GM18511 (cell line): ENCODE data around the gene RCCD1.
A peak's percentile ranks its signal among the peaks of the same experiment; 100 is the strongest.

ENCODE experiments used
- ATAC-seq: cut with Tn5 transposase; IDR thresholded peaks from one replicate; pipeline ENCODE4 v1.9.1; 2021; ENCODE audit warnings: mild to moderate bottlenecking, moderate library complexity; ENCODE audit not compliant: unreplicated experiment

Gene RCCD1

DNA sequence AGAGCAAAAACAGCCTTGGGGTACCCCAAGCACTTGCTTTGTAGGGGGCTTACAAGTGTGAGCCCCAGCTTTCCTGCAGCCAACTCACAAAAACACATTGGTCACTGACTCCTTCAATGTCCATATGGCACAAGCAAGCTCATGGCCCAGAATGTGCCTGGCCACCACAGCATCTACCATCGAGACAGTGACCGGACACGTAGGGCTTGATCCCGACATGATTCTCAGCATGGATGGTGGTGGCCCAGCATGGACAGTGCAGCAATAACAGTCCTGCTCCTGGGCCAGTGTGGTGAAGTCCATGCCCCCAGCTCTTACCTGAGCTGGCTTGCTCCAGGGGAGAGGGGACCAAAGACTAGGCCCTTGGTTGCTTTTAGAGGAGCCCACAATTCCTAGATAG lies 13.6 kb upstream of the RCCD1 start:
- no peak for ATAC-seq

DNA sequence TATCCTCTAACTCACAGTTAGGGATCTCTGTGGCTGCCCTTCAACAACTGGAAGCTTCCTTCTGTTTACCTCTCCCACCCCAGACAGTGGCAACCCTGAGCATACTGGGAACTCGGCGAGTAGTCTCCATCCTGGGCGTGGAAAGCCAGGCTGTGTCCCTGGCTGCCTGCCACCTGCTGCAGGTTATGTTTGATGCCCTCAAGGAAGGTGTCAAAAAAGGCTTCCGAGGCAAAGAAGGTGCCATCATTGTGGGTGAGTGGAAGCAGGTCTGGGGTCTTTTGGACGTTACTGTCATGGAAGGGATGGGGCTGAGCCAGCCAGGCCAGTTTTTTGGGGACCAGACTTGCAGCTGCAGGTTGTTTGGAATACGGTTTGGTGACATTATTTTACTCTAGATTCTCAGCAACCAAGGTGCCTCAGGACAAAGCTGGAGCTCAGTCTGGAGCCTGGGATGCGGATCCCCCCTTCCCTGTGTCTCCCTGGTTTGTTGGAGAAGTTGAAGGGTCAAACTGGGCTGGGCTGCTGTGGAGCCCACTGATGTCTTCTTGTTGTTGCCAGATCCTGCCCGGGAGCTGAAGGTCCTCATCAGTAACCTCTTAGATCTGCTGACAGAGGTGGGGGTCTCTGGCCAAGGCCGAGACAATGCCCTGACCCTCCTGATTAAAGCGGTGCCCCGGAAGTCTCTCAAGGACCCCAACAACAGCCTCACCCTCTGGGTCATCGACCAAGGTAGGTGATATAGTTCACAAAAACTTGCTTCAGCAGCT lies 12.1 kb upstream of the RCCD1 start:
- no peak for ATAC-seq

DNA sequence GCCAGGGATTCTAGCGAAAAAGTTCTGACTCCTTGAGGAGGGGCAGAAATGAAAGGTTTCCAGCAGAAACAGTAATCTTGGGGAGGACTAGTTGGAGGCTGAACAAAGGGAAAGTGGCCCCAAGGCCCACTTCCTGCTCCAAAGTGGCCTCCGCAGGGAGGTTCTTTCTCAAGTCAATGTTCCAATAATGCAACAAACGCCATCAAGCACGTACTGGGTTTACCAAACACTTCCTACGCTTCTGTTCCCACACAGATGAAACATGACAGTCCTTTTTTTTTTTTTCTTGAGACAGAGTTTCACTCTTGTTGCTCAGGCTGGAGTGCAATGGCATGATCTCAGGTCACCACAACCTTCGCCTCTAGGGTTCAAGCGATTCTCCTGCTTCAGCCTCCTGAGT lies 9.6 kb upstream of the RCCD1 start:
- no peak for ATAC-seq

DNA sequence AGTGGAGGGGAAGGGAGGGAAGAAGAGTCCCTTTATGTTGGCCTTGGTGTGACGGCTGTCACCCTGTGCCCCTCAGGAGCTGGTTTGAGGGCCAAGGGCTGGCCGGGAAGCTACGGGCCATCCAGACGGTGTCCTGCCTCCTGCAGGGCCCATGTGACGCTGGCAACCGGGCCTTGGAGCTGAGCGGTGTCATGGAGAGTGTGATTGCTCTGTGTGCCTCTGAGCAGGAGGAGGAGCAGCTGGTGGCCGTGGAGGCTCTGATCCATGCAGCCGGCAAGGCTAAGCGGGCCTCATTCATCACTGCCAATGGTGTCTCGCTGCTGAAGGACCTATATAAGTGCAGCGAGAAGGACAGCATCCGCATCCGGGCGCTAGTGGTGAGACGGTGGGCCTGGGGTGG lies 8.1 kb upstream of the RCCD1 start:
- no peak for ATAC-seq

DNA sequence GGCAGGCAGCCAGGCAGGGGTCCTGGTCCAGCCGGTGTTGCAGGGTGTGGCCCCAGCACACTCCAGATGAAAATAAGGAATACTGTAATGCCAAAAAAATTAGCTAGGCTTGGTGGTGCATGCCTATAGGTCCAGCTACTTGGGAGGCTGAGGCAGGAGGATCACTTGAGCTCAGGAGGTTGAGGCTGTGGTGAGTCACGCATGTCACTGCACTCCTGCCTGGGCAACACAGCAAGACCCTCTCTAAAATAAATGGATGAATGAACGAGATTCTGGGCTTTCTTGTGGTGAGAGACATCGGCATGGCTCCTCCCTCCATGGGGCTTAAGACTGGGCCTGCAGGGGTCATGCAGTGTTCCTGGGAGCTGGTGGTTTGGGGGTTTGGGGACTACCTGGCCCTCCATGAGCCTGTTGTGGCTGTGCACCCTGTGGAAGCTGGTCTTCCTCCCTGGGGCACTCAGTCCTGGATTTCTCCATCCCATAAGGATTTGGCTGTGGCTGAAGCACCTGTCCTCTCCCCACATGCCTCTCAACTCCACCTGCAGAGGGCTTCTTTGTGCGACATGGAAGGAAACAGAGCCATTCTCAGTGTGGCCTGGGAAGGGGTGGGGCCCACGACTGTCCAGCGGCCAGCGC lies 7.6 kb upstream of the RCCD1 start:
- ATAC-seq, result no peak

DNA sequence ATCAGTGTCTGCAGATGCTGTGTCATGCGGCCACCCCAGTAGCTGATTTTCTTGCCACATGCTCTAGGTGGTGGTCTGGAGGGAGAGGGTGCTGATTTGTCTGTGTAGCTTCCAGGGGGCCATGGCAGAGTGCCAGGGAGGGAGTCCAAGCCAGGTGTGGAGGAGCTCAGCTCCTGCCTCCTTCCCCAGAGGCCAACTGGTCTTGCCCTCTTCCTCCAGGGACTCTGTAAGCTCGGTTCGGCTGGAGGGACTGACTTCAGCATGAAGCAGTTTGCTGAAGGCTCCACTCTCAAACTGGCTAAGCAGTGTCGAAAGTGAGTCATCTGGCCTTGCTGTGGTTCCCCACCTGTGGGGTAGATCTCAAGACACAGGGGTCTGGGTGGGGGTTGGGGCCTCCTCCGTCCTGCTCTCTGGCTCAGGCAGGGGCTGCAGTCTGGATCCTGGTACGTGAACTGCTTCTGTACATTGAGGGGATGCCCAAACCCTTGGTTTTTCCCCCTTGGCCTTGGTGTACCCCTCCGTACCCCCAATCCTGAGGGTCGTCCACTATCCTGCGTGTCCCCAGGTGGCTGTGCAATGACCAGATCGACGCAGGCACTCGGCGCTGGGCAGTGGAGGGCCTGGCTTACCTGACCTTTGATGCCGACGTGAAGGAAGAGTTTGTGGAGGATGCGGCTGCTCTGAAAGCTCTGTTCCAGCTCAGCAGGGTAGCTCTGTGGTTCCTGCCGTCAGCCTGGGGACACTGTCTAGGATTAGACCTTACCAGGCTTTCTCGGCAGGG lies 6.9 kb upstream of the RCCD1 start:
- no peak for ATAC-seq

DNA sequence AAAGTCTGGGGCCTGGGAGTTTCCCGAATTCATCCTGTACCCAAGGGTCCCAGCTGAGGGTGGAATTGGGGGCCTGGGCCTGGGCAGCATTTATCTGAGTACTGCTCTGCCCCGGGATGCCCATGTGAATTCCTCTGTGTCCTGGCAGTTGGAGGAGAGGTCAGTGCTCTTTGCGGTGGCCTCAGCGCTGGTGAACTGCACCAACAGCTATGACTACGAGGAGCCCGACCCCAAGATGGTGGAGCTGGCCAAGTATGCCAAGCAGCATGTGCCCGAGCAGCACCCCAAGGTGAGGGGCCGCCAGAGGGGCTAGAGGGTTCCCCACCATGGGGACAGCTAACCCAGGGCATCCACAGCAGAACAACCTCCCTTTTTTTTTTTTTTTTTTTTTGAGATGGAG lies 6.2 kb upstream of the RCCD1 start:
- ATAC-seq, result no peak

DNA sequence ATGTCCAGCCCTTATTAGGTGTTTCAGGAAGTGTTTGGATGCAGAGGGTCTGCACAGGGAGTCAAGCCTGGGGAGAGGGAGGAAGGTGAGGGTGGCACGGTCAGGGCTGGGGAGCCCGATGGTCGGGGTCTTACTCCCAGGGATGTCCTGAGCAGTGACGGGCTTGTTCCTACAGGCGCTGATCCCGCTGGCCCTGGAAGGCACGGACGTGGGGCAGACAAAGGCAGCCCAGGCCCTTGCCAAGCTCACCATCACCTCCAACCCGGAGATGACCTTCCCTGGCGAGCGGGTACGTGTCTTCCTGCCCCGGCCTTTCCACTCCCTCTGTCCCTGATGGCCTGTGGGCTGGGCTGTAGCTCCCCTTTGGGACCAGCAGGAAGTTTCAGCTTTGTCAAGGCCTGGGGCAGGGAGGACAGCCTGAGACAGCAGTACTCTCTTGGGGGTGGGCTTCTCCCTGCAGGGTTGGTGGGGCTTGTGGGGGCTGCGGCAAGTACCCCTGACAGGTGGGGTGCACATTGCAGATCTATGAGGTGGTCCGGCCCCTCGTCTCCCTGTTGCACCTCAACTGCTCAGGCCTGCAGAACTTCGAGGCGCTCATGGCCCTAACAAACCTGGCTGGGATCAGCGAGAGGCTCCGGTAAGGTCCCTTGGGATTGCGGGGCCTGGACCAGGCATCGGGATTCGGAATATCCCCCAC lies 4.6 kb upstream of the RCCD1 start:
- ATAC-seq, result no peak

DNA sequence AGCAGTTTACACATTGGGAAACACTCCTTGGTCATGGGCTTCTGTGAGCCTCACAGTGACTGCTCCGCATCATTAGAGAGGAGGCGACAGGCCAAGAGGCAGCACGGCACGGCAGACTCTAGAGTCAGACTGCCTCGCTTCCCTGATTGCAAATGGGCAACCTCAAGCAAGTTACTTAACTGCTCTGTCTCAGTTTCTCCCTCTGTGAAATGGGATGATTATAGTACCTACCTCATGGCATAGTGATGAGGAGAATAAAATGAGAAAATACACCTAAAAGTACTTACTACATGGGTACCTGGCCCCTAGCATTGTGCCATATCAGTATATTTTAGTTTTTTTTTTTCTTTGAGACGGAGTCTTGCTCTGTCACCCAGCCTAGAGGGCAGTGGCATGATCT lies 4.0 kb upstream of the RCCD1 start:
- ATAC-seq, result no peak

DNA sequence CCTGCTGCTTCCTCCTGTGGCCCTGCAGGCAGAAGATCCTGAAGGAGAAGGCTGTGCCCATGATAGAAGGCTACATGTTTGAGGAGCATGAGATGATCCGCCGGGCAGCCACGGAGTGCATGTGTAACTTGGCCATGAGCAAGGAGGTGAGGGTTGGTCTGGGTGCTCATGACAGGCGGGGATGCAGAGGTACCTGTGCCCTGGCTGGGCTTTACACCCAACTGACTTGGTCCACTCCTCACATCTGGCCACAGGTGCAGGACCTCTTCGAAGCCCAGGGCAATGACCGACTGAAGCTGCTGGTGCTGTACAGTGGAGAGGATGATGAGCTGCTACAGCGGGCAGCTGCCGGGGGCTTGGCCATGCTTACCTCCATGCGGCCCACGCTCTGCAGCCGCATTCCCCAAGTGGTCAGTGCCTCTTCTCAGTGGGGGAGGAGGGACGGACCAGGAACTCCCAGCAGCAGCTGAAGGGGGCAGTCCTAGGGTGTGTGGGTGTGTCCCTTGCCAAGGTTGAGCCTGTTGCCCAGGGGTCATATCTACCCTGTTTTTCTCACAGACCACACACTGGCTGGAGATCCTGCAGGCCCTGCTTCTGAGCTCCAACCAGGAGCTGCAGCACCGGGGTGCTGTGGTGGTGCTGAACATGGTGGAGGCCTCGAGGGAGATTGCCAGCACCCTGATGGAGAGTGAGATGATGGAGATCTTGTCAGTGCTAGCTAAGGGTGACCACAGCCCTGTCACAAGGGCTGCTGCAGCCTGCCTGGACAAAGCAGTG lies 1.6 kb upstream of the RCCD1 start:
- ATAC-seq, result no peak

DNA sequence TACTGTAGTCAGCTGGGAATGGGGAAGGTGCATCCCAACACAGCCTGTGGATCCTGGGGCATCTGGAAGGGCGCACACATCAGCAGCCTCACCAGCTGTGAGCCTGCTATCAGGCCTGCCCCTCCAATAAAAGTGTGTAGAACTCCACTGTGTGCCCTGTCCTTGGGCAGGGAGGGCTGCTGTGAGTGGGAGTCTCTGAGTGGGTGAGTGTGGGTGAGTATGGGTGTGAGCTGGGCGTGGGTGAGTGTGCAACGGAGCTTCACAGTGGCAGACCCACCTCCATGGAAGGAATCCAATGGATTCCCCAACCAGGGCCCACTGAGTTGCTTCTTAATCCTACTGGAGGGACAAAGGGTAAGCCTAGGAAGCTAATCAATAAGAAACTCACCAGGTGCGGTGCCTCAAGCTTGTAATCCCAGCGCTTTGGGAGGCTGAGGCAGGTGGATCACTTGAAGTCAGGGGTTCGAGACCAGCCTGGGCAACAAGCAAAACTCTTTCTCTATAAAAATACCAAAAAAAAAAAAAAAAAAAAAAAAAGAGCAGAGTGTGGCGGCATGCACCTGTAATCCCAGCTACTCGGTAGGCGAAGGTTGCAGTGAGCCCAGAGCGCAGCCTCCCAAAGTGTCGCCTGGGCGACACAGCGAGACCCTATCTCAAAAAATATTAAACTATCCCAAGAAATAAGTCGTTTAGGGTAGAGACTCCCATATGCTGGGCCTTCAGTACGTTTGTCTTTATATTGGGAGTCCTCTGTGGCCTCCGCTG lies 555 bp upstream of the RCCD1 start:
- no peak for ATAC-seq

DNA sequence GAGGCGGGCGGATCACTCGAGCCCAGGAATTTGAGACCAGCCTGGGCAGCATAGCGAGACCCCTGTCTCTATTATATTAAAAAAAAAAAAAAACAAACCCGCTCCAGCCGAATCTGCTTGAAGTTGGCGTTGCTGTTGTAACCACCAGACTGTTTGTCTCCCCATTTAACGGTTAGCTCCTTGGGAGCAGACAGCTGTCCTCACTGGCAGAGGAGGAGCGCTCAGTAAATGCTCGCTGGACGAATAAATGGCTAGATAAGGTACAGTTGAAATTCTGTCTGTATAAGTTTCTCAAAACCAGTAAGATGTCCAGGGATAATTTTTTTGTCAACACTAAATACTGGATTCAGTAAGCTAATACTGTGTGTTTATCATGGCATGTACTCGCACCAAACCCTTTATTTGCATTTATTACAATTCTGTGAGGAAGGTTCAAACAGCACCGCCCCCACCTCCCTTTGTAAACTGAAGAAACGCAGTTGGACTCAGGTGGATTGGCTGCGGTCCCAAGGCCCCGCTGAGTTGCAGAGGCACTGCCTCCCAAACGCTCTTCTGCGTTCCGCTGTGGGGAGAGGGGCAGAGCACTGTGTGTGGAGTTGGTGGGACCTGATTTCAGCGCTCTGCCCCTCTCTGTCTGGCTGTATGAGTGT lies 1.1 kb downstream of the RCCD1 start:
- ATAC-seq, result no peak

DNA sequence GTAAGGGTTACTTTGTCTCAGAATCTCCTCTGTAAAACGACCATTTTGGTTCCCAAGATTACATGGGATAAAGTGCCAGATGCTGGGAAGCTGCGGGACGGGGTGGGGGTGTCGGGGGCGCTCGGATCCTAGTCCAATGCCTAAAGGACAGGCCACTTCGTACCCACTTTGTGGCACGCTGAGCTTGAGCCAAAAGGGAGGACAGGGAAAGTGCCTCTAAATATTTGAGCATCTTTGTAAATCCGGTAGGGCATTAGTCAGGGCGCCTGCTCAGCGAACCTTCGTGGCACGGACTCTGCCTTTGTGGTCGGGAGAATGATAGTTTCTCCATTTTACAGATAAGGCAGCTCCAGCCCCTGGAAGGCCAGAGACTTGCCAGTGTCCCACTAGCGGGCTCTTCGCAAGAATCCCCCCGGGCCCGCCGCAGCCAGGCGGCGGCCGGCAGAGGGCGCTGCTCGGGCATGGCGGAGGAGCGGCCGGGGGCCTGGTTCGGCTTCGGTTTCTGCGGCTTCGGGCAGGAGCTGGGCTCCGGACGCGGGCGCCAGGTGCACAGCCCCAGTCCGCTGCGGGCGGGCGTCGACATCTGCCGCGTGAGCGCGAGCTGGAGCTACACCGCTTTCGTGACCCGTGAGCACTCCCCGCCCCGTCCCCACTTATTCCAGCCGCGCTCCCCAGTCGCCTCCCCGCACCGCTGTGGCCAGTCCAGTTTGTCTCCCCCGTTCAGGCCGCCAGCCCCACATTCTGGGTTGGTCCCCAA lies 1.8 kb downstream of the RCCD1 start:
- ATAC-seq, result peak; percentile 23

DNA sequence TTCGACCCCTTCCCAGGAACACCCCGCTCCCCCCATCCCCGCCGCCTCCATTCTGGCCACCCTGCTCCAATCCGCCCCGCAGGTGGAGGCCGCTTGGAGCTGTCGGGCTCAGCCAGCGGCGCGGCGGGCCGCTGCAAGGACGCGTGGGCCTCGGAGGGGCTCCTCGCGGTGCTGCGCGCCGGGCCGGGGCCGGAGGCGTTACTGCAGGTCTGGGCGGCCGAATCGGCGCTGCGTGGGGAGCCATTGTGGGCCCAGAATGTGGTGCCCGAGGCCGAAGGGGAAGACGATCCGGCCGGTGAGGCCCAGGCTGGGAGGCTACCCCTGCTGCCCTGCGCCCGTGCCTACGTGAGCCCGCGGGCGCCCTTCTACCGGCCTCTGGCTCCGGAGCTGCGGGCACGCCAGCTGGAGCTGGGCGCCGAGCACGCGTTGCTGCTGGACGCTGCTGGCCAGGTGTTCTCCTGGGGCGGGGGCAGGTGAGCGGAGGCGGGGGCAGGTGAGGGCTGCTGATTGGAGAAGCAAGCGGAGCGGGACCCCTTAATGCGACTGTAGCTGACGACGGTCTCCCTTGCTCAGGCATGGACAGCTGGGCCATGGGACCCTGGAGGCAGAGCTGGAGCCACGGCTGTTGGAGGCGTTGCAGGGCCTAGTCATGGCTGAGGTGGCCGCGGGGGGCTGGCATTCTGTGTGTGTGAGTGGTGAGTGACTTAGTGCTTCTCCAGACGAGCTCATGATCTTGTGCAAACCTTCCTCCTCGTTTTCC lies 2.5 kb downstream of the RCCD1 start:
- no peak for ATAC-seq

DNA sequence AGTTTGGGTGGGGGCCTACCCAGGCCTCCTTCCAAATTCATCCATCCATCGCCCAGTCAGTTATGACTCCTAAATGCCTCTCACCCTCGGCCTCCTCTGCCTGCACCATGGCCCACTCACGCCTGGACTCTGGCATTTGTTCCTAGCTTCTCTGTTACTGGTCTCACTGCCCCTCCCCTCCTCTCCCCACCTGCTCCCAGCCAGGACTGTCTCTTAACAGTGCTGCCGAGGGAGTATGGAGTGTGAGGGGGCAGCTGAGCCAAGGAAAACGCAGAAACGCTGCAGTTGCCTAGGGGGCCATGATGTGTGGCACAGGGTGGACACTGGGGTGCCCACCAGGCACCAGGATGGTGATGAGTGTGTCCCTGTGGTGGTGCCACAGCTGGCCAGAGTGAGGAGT lies 3.1 kb downstream of the RCCD1 start:
- no peak for ATAC-seq

DNA sequence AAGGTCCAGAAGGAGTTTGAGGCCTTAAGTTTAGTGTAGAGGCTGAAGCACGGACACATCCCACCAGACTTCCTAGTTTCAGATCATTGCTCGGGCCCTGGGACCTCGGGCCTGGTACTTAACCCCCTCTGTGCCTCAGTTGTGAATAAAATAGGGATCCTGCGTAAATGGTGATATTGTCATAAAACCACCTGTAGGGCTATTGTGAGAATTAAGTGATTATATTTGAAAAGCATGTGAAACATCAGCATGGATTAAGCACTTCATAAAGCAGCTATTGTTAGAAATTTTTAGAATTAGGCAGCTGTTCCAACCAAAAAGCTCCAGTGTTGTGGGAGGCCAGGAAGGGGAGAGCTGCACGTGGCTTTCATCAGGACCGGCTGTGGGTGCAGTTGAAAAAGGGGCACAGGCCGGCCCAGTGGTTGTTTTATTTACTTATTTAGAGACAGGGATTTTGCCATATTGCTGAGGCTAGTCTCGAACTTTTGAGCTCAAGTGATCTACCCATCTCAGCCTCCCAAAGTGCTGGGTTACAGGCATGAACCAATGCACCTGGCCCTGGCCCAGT lies 4.4 kb downstream of the RCCD1 start:
- ATAC-seq, result no peak

DNA sequence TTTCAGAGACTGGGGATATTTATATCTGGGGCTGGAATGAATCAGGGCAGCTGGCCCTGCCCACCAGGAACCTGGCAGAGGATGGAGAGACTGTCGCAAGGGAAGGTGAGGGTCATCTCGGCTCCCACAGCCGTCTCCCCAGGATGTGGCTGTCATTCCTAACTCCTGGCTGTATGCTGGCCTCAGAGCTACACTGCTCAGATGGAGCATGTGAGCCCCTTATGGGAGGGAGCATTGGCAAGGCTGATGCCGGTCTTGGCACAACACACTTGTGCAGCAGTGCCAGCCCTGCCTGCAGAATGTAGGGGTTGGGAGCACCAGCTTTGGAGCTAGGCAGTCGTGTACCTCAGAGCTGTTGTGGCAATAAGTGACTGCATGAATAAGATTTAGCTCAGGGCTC lies 5.2 kb downstream of the RCCD1 start:
- no peak for ATAC-seq
